NCI-H146 treated with DMSO at 0.1 percent for 48 hours (cell line): ENCODE measurements around the gene MATN1.

Source experiments
- DNase-seq: peaks from one replicate; lab custom pipeline; 2025; ENCODE audit not compliant: unreplicated experiment; lab: John Stamatoyannopoulos, UW

Gene MATN1

DNA sequence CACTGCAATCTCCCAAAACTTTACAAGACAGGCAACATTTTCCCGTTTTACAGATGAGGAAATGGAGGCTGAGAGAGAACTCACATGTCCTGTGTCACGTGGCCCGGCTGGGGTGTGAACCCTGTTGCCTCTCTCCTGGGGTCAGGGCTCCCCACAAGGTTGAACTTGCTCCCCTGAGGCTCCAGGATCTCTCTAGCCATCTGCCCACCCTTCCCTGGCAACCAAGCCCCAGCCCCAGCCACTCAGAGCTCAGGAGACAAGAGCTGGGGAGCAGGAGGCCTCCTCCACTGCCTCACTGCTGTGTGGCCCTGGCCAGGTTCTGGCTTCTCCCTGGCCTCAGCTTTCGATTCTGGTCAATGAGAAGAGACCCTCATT, 22.4 kb upstream of the MATN1 start:
- DNase-seq: no peak

DNA sequence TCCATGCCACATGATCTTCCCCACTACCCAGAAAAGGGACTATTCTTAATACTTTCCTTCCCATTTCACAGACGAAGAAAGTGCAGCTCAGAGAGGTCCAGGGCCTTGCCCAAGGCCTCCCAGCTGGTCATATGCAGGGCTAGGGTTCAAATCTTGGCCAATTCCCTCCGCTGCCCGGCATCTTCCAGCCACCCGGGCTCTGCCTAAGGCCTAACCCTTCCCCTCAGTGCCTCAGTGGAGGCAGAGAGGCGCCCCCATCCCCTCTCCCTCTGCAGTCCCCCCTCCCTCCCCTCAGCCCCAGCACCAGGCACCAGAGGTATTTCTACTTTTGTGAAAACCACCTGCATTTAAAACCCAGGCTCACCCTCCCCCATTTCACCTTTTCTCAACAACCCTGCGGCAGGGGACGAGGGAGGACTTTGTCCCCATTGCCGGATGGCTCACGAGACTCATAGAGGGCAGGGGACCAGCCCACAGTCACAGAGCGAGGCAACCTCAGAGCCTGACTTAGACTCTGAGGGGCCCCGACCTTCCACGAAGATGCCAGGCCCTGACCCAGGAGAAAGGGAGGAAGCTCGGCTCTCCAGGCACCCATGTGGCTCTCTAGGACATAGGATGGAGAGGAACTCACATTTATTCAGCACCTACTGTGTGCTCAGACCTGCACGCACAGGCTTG, 21.9 kb upstream of the MATN1 start:
- no peak for DNase-seq

DNA sequence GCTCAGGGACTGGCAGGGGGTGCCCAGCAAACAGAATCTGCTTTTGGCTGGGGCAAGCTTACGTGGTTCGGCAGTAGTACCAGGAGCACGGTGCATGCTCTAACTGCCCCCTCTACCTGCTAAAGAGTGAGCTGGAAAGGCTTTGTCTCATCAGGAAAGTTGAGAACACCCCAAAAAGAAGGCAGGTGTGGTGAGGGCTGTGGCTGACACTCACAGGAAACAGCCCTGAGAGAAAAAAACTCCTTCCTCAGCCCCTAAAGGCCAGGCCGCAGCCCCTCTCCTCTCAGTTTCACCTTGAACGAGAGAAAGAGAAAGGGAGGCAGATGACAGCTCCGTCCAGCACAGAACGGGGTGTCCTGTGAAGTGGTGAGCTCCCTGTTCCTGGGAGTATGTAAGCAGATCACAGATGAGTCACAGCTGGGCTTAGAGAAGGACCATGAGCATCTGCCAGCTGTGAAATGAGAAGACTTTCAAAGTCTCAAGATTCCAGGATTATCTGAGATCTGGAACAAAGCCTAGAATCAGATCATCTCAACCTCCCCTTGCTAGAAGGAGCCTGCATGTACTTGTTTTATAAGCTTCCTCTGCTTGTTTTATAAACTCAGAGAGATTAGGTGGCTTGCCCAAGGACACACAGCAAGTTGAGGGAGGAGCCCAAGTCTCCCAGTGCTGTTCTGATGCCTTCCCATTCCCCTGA, 20.8 kb upstream of the MATN1 start:
- DNase-seq: no peak

DNA sequence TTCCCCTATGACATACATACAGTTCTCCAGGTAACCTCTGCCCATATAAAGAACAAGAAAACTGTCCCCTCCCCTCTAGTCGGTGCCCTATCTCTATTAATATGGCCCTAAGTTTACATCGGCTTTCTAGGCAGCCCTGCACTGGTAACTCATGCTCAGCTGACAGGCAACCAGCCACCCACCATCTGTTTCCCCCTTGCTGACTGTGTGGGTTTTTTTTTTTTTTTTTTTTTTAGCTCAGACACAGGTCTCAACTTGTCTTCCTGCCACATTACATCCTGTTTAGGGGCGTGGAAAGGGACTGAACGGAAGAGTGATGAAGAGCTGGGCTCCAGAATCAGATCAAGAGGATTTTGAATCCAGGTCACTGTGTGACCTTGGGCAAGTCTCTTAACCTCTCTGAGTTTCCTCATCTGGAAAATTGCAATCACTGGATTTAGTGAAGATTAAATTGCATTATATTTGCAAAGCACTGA, 20.2 kb upstream of the MATN1 start:
- DNase-seq: no peak

DNA sequence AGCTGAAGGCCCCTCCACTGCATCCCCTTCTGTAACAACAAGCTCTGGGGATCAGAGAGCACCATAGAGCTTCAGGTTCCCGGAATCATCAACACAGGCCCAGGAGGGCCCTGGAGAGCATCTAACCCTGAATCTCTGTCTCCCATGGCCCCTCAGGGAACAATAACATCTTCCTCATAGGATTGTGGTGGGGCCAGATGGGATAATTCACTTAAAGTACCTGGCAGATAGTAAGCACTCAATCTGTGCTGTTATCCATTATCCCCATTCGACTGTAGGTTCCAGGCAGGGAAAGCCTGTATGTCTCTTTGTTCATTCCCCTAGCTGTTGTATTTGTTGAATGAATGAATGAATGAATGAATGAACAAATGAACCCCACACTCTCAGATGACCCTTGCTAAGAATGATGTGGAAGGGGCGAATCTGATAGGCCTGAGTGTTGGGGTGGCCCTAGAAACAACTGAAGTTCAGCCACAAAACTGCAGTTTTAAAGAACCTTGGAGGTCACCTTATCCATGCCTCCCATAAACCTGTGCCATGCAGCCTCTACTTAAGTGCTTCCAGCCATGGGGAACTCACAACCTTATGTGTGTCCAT, 19.7 kb upstream of the MATN1 start:
- DNase-seq: no peak

DNA sequence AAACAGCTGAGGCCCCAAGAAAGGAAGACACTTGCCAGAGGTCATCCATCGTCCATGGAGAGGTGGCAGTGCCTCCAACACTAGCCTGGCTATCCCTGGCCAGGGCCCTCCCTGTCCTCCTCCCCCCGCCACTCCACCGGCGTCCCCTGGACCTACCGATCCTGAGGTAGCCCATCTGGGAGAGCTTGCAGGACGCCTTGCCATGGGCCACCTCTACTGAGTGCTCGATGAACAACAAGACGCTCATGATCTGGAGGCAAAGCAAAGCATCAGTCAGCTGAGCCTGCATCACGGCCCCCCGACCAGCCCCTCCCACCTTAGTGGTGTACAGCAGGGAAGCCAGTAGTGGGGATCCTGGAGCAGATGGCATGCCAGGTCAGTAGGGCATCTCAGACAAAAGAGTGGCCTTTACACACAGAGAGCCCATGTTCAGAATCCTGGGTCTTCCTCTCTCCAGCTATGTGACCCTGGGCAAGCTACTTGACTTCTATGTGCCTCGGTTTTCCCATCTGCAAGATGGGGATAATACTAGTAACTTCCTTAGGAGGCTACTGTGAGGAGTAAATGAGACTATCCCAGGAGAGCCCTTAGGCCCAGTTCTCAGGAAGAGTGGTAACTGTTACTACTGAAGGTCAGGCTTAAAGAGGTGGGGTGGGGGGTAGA, 19.0 kb upstream of the MATN1 start:
- no peak for DNase-seq

DNA sequence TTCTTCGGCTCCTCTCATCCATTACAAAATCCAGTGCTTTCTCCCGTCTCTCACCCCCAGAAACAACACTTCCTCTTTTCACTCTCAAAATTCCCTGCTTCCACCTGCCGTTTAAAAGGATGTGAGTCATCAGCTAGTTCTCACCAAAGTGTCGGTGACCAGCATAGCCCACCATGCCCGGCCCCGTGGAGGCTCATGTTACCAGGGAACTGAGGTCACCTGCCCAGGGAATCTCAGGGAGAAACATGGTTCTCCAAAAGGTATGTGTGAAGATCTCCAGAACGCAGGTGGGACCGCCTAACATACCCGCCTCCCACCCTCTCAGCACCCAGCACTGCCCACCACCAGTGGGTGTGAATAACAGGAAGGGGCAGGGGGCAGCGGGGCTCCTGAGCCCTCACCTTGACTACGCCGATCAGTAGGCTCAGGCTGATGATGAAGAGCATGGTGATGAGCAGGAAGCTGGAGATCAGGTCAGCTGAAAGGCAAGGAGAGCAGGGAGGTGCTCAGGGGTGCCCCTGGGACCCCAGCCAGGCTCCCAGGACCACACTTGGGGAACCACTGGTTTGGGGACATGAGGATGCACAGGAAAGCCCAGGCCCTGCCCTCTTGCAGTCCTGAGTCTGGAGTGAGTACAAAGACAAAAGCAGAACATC, 18.0 kb upstream of the MATN1 start:
- no peak for DNase-seq

DNA sequence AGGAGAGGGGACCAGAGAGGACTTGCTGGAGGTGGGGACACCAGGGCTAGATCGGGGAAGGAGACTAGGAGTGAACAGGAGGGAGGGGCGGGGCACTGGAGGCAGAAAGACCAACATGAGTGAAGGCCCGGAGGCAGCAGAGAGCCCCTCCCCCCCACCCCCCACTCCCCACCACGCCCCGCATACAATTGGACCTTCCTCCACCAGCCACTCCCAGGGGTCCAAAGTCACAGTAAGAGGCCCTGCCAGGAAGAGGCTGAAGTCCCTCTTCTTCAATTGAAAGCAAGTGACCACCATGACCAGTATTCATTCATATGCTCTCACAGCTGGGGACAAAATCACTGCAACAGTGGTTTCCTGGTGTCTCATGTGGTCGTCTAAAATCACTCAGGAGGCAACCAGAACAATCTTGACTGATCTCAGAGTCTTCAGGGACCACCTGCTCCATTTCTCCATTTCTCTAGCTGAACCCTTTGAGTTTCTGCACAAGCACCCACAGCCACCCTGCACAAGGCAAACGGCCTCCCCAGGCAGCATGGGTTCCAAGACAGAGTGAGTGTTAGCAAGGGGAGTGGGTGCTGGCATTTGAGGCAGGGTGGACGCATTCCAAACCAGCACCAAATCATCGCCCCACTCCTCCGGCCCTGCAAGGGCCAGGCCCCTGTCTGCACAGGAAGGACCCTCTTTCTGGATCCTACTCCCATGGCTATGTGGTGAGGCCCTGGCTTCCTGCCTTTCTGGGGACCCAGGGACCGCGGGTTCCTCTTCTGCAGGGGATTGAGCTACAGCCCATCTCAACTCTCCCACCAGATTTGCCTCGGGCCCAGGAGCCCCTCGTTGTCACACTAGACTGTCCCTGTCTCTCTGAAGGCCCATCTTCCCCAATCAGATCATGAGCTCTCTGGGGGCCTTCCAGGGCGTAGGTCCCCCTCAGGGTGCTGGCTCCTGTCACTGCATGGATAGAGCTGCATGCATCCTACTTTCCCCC, 17.2 kb upstream of the MATN1 start:
- no peak for DNase-seq

DNA sequence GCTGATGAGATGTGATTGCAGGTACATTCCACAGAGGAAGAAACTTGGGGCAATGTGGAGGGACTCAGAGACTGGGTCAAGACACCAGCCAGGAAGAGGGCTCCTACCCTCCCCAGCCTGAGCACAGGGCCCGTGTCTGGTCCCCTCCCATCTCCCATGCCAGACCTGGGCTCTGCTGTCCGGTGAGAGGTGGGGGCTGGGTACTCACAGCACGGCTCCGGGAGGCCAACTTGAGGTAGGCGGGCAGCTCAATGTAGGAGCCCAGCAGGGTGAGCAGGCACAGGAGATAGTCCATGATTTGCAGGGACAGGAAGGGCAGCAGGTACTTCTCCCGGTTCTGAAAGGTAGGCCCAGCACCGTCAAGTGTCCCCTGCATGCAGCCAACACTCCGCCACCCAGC, 16.2 kb upstream of the MATN1 start:
- no peak for DNase-seq

DNA sequence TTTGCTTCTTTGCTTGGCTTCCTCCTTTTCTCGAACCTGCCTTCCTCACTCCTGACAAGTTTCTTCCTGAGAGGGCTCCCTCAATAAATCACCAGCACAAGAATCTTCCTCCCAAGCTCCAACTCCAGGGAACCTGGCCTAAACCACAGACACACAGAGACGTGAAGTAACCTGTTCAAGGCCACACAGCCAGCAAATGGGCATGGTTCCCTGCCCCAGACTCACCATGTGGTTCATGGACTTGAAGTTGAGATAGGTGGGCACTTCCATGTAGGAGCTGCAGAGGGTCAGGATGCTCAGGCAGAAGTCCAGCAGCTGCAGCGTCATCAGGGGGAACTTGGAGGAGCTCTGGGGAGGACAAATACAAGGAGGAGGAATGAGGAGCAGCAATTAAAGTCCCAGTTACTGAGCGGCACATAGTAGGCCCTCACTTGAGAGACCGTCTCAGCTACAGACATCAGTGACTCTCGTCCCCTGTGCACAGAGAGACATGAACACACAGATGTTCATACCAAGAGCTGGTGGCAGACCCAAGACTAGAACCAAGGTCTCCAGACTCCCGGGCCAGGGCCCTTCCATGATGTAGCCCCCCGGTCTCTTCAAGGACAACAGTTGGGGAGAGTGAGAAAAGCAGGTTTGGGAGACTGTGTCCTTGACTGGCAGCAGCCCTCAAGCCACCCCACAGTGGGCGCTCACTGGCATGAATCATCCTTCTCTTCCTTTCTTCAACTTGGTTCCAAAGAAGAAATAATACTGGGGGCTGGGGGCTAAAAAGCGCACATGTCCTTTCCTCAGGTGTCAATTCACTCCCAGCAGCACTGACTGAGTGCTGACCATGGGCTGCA, 15.6 kb upstream of the MATN1 start:
- no peak for DNase-seq

DNA sequence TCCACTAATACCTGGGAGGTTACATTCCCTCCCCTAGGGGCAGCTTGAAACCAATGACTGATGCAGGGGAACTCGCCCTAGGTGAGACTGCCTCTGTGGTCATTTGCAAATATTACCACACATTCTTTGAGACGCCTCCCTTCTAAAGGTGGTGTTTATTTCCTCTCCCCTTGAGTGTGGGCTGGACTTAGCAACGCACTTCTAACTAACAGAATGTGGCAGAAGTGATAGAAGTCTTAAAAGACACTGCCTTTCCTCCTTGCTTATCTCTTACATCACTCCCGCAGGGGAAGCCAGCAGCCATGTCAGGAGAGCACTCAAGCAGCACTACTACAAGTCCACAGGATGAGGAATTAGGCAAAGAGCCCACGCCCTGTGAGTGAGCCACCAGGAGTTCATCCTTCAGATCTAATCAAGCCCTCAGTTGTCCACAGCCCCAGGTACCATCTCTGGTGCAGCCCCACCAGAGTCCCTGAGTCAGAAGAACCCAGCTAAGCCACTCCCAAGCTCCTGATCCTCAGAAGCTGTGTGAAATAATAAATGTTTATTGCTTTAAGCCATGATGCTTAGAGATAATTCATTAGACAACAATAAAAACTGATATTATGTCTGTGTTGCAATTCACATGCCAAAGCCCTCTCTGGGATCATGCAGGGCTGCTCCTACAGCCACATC, 14.8 kb upstream of the MATN1 start:
- no peak for DNase-seq

DNA sequence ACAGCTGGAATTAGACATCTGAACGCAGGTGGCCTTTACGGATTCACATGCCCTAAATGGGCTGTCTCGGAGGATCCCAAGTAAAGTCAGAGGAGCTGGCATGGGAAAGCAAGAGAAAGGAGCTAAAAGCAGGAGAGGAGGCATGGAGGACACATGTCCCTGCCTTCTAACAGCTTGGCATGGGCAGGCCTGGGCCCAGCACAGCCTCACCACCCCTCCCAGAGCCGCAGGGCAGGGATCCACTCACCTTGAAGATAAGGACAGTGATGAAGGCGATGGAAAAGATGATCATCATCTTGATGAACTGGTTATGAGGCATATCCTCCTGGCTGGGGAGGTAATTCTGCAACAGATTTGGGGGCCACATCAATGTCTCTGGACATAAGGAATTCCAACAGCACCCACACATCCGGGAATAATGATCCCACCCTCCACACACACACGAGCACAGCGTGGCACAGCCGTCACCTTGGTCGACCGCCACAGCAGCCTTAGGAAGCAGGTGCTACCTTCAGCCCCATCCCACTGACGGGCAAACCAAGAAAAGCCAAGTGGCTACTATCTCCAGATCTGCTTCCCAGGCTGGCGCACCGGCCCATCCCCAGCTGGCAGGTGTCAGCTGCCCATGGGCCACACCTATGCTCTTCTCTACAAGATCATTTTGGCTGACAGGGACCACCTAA, 14.1 kb upstream of the MATN1 start:
- no peak for DNase-seq

DNA sequence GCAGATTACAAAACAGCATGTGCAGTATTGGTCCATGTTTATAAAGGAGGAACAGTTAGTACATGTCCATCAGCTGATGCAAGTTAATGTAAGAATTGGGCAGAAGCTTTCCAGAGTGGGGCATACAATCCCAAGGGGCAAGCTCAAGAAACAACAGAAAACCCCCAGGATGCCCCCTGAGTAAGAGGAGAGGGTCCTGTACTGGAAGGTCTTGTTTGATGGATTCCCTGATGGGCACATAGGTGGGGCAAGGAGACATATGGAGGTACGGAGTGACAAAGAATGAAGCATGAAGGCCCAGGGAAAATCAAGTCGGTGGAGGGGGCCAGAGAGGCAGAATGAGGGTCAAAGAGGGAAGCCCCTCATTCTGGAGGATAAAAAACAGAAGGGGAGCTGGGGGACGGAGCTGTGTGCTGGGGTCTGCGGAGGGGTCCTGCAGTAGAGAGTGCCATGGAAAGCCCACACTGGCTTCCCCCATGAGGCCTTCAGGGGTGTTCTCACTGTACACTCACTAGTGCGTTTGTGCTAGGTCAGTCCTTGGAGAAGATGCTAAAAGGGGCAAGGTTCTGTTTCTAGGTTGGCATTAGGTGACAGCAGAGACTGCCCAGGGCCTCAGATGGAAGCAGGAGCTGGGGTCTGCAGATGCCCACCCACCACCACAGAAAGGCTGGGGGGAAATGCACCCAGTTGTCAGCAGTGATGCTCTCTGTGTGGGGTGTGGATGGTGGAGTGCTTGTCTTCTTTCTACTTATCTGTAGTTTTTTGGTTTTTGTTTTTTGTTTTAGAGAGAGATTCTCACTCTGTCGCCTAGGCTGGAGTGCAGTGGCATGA, 12.5 kb upstream of the MATN1 start:
- DNase-seq: no peak

DNA sequence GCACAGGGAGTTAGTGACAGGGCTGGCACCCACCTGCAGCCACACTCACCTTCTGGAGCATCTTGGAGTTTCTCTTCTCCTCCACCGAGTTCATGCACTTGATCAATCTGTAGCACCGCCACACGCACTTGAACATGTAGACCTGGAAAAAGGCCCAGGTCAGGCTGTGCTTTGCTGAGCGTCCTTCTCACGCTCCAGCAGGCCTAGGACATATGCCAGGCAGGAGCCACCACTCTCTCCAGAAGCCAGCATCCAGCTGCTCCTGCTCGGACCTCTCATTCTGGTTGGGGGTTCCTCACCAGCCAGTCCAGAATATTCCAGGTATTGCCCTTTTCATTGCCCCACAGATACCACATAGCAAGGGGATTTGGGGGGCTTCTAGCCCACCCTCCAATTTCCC, 11.7 kb upstream of the MATN1 start:
- DNase-seq: no peak

DNA sequence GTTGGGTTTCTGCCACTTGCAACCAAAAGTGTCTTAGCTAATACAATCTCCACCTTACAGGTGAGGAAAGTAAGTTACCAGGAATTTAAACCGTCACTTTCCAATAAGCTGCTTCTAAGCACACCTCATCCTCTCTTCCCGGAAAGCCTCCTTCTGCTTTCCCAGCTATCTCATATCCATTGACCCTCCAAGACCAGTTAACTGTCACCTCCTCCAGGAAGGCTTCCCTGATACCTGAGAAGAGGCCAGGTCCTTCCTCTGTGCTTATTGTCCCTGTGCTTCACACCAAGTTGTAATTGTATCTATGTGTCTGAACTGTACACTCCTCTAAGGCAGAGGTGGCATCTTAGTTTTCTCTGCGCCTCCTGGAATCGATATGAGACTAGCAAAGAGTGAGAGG, 11.2 kb upstream of the MATN1 start:
- no peak for DNase-seq

DNA sequence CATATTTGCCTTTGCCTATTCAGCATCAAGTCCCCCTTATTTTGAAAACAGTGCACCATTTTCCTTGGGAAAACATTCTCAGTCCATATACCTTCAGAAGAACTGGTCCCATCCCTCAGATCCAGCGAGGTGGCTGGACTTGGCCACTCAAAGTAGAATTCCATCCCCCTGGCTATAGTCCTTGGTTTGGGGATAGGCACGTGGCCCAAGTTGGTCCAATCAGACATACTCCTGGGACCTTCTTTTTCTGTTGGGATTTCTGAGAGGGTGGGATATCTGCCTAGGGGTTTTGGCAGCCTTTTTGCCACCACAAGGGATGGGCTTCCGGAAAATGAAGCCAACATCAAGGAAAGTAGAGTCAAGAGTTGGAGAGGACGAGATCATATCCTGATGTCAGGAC, 10.7 kb upstream of the MATN1 start:
- no peak for DNase-seq

DNA sequence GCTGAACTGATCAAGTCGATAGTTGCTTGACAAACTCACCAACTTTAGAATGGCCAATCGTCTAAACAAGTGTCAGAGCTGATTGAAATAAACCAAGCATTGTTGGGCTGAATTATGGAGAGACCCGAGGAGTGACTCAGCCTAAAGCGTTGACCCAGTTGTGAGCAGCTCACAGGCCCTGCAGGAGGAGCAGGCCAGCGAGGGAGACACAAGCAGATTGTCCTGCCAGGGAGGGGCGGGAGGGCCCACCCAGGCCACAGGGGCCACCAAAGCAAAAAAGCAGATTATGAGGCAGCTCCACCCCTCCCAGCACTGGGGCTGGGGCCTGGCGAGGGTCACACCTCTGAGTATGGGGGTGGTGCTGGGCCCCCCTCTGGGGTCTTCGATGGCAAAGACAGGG, 10.1 kb upstream of the MATN1 start:
- no peak for DNase-seq
